Left ventricle myocardium inferior (tissue), 1 donor: ENCODE measurements around the gene HIP1R. TPM values are rescaled to one million over a fixed set of nuclear protein-coding genes. Genes with fewer than 3 reads are reported as not detected.
A peak's percentile ranks its signal among the peaks of the same experiment; 100 is the strongest.

Experiments
- DNase-seq: peaks from one replicate; pipeline ENCODE4 v3.0.0-alpha.2; 2020
- H3K27ac ChIP-seq: fragments of 200-600 bp; replicated peaks from 2 replicates; pipeline ENCODE4 v1.8.0; 2021
- H3K27me3 ChIP-seq: fragments of 200-600 bp; 2 replicates; pipeline ENCODE4 v1.8.0; 2021; ENCODE audit warnings: low read depth
- H3K36me3 ChIP-seq: fragments of 200-600 bp; 2 replicates; pipeline ENCODE4 v1.8.0; 2021
- H3K4me1 ChIP-seq: fragments of 200-600 bp; 2 replicates; pipeline ENCODE4 v1.8.0; 2021
- H3K4me3 ChIP-seq: fragments of 200-600 bp; 2 replicates; pipeline ENCODE4 v1.8.0; 2021; ENCODE audit warnings: mild to moderate bottlenecking, moderate library complexity
- H3K9me3 ChIP-seq: fragments of 200-600 bp; replicated peaks from 2 replicates; pipeline ENCODE4 v1.8.0; 2021
- intact Hi-C: fragments of 100-400 bp; cut with micrococcal nuclease; formaldehyde crosslinking; loops from one replicate; pipeline ENCODE4 v1.11.0; 2022
- total RNA-seq: library from RNA; stranded (reverse); fragmentation: NEBNext Ultra II Directional; extraction: Animal tissue kit (Norgen Biotek cat#: 25700); gene quantifications from one replicate; pipeline ENCODE4 v1.2.1, GENCODE V29; 2021
- TF ChIP-seq, protein P1 (sequence below): fragments of 200-600 bp; IDR thresholded peaks from 2 replicates; pipeline ENCODE4 v1.8.0; 2021; ENCODE audit warnings: antibody characterized with exemption, mild to moderate bottlenecking, borderline replicate concordance
- donor health status: DM: no; HTN: yes; CAD: no; lungs with severe emphysema.

The HIP1R gene
- total RNA-seq, 1 donor from 2014 or later: 11.2 TPM

GRCh38 chr12:122860040-122860853 lies 25.0 kb downstream of the HIP1R start:
- Histone ChIP-seq H3K9me3 (no peaks in the 10 kb centered on the region), H3K36me3 (peaks cover 11% of the 10 kb centered on the region), H3K27ac (peak overlapping the region; percentile 76), H3K4me1 (peaks cover 50% of the 10 kb centered on the region), H3K4me3 (no peak overlapping the region), H3K27me3 (no peaks in the 10 kb centered on the region)
- TF ChIP-seq, protein P1, sequence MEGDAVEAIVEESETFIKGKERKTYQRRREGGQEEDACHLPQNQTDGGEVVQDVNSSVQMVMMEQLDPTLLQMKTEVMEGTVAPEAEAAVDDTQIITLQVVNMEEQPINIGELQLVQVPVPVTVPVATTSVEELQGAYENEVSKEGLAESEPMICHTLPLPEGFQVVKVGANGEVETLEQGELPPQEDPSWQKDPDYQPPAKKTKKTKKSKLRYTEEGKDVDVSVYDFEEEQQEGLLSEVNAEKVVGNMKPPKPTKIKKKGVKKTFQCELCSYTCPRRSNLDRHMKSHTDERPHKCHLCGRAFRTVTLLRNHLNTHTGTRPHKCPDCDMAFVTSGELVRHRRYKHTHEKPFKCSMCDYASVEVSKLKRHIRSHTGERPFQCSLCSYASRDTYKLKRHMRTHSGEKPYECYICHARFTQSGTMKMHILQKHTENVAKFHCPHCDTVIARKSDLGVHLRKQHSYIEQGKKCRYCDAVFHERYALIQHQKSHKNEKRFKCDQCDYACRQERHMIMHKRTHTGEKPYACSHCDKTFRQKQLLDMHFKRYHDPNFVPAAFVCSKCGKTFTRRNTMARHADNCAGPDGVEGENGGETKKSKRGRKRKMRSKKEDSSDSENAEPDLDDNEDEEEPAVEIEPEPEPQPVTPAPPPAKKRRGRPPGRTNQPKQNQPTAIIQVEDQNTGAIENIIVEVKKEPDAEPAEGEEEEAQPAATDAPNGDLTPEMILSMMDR: peak; percentile 91
- intact Hi-C loops: loop anchor here (5.0 kb wide), 1 partner anchor 92 kb away; no protein-coding TSS in a partner anchor
- DNase-seq: peak; percentile 85

DNA sequence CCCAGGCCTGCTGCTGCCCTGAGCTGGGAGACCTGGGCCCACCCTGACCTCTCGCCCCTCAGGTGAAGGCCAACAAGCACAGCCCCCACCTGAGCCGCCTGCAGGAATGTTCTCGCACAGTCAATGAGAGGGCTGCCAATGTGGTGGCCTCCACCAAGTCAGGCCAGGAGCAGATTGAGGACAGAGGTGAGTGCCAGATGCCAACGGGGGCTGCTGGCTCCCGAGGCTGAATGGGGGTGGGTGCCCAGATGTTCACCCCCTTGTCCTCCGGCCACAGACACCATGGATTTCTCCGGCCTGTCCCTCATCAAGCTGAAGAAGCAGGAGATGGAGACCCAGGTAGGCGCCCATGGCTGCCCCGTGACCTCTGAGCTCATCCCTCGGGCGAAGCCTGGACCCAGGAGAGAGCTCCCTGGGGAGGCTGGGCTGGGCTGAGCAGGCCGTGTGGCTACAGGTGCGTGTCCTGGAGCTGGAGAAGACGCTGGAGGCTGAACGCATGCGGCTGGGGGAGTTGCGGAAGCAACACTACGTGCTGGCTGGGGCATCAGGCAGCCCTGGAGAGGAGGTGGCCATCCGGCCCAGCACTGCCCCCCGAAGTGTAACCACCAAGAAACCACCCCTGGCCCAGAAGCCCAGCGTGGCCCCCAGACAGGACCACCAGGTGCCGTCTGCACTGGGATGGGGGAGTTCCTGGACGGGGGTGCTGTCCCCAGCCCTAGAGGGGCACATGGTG lies 25.8 kb downstream of the HIP1R start:
- Histone ChIP-seq H3K27ac (peak overlapping the region; percentile 76), H3K9me3 (no peaks in the 10 kb centered on the region), H3K4me3 (no peak overlapping the region), H3K36me3 (peaks cover 5% of the 10 kb centered on the region), H3K4me1 (peaks cover 58% of the 10 kb centered on the region), H3K27me3 (no peaks in the 10 kb centered on the region)
- no peak for DNase-seq
- TF ChIP-seq, protein P1: no peak
- intact Hi-C loops: loop anchor here (5.0 kb wide), 1 partner anchor 91 kb away; no protein-coding TSS in a partner anchor

GRCh38 chr12:122861587-122861970 lies 26.3 kb downstream of the HIP1R start:
- intact Hi-C loops: loop anchor here (5.0 kb wide), 1 partner anchor 91 kb away; no protein-coding TSS in a partner anchor
- H3K9me3 ChIP-seq: no peaks in the 10 kb centered on the region
- H3K27me3 ChIP-seq: no peaks in the 10 kb centered on the region
- DNase-seq: no peak
- H3K4me1 ChIP-seq: peaks cover 64% of the 10 kb centered on the region
- H3K4me3 ChIP-seq: no peak overlapping the region
- TF ChIP-seq, protein P1: no peak
- H3K27ac ChIP-seq: peak overlapping the region; percentile 76
- H3K36me3 ChIP-seq: peaks cover 3% of the 10 kb centered on the region

DNA sequence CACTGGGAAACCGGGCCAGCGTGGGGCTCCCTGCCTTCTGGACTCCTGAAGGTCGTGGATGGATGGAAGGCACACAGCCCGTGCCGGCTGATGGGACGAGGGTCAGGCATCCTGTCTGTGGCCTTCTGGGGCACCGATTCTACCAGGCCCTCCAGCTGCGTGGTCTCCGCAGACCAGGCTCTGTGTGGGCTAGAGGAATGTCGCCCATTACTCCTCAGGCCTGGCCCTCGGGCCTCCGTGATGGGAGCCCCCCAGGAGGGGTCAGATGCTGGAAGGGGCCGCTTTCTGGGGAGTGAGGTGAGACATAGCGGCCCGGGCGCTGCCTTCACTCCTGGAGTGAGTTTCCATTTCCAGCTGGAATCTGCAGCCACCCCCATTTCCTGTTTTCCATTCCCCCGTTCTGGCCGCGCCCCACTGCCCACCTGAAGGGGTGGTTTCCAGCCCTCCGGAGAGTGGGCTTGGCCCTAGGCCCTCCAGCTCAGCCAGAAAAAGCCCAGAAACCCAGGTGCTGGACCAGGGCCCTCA lies 26.9 kb downstream of the HIP1R start:
- Histone ChIP-seq H3K36me3 (peaks cover 9% of the 10 kb centered on the region), H3K4me1 (peaks cover 70% of the 10 kb centered on the region), H3K27ac (peak overlapping the region; percentile 76), H3K27me3 (no peaks in the 10 kb centered on the region), H3K9me3 (no peaks in the 10 kb centered on the region), H3K4me3 (no peak overlapping the region)
- TF ChIP-seq, protein P1: no peak
- DNase-seq: no peak
- intact Hi-C loops: loop anchor here (5.0 kb wide), 1 partner anchor 90 kb away; no protein-coding TSS in a partner anchor
